HG03045 (cell line): ENCODE measurements around the gene DCDC1.

Source experiments
- ATAC-seq: cut with Tn5 transposase; IDR thresholded peaks from one replicate; pipeline ENCODE4 v1.9.1; 2021; ENCODE audit warnings: mild to moderate bottlenecking, moderate library complexity; ENCODE audit not compliant: unreplicated experiment

DCDC1 gene

DNA sequence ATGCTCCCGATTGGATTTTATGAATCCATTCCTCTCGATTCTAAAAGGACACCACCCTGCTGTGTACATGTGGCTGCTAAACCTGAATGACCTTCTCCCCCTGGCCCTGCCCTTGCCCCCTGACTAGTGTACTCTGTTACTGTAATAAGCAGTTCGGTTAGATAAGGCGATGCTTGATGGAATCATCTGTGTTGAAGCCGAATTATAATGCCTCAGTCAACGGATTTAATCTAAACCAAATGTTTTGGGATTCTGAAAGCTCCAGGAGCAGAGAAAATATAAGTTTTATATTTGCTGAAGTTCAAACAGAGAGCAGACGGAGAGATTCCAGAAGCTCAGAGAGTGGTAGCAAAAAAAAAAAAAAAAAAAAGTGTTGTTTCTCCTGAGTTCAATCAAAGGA is 508.0 kb downstream of the DCDC1 start:
- no peak for ATAC-seq

DNA sequence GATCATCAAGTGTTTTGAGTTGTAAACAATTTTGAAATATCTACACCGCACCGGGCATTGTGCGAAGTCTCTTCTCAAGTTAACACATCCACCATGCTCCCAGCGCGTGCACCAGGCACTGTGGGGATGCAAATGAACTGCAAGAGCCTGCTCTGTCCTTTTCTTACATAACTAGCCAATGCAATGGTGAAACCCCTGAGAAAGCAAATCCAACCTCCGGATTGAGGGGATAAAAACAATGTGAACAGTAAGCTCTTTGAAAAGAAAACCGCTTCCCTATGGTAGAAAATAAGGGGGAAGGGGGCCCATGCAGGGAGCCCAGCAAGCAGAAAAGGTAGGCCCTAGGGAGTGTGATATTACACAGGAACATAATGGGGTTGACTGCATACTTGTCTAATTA is 508.5 kb downstream of the DCDC1 start:
- no peak for ATAC-seq

DNA sequence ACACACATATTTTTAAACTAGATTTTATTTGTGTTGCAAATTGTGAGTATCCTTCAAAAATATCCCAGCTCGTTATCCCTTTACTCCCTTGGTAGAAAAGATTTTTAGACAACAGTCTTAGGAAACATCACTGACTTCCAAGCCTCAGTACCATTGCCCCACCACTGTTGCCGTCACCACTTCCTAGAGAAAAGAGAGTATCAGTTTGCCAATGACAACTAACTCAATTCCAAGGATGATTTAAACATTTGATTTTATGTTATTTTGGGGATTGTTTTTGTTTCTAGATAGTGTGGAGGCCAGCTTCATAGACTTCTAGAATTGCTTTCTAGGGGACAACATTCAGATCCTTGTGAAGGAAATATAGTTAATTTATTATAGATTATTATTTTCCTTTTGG is 509.4 kb downstream of the DCDC1 start:
- no peak for ATAC-seq

DNA sequence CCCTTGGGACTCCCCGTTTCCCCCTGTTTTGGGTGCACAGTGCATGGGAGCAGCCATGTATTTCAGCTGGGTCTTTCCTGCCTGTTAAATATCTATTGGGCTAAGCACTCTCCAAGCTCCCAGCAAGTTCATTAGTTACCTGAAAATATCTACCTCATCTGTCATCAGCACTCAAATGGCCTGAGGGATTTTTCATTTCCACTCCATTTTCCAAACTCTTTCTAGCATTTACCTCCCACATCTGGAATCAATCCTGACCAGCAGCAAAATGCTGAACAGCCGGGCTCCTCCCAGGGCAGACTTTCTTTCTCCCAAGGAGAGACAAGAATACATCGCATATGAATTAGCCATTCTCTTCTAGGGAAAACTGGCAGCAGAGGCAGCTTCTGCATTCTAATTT is 509.9 kb downstream of the DCDC1 start:
- no peak for ATAC-seq

DNA sequence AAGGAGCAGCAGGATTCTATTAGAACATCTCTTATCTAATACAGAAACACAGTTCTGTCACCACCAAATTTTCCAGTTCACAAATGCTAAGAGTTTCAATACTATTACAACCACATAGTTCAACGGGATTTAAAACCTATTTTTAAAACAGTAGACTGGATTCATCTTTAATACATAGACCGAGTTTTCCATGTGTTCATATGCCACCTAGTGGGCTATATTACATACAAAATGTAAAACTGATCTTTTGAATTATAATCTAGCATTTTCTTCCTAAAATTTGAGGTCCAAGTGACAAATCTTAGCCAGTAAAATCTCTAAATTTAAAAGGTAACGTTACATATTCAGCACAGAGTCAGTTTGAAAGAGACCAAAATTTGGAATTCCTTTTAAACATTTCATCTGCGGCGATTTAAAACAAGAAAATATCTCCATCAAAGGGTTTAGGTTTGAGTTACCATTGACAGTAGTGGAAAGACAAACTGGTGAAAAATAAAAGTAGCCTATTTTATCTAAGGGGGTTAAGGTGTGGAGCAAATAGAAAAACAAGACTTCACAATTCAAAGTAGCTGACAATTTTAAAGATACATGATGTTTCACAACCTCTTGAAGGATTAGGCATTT is 514.0 kb downstream of the DCDC1 start:
- no peak for ATAC-seq

DNA sequence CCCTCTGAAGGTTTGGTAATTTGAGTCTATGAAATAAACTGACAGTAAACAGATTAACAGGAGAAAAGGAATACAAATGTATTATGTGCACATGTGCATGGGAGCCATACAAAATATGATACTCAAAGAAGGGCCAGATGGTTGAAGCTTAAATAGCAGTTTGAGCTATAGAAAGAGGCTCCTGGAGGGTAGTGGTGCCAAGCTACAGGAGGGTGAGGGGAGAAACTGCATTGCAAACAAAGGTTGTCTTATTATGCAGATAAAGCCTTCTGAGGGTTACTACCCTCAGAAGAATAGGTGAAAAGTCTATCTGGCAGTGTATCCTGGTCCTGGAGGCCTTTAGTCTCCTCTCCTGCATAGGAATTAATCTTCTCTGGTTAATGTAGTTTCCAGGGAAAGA is 516.1 kb downstream of the DCDC1 start:
- ATAC-seq: no peak

DNA sequence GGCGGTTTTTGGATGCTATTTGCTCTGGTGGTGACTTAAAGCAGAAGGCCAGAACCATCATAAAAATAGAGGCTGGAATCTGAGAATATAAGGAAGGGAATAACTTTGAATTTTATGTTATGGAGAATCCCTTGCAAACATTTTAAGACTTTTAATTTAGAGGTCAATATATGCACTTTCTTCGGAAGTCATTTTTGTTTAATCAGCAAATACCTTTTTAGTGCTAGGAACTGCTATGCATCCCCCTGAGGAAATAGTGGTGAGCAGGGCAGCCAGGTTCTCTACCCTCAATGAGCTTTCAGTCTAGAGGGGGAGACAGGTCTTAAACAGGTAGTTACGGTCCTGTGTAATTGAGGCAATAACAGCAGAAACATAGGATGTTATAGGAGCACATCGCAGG is 516.9 kb downstream of the DCDC1 start:
- ATAC-seq: no peak

DNA sequence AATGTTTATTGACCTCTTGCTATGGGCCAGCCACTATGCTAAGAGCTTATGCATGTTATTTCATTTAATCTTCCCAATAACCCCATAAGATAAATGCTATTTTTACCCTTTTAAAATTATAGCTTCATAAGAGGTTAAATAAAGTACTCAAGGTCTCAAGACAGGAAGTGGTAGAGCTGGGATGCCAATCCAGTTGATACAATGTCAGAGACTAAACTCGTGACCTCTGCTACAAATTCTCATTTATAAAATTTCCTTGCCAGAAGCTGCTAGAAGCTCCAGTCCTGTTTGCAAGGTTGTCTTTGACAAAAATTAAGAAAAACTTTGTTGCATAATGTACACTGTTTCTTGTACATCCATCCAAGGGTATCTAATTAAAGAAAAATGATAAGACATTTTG is 517.4 kb downstream of the DCDC1 start:
- no peak for ATAC-seq

DNA sequence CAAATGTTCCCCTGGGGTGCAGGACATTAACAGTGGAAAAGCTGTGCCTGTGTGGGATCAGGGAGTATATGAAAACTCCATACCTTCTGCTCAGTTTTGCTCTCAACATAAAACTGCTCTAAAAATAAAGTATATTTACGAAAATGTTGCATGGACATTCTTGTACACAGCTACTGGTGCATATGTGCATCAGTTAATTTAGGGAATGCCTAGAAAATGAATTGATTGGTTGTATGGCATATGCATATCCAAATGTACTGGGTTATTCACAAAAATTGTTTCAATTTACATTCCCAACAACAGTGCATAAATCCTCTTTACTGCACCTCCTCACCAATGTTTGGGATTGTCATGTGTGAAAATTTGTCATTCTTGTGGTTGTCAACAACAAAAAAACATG is 532.3 kb downstream of the DCDC1 start:
- no peak for ATAC-seq

DNA sequence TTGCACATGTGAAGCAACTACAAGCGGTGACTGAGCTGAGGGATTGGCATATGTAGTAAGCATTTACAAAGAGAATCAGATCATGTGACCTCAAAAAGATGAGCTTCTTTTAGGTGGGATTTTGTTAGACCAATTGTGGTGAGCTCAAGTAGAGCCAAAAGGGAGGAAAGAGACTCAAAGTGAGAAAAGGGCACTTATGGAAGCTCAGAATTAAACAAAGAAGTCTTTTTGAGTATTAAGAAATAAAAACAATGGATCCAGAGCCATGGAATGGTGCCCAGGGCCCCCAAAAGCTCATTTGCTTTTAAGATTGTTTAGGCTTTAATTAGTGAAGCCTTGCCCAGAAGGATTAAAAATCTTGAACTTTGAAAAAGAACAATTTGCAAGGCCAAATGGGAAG is 536.7 kb downstream of the DCDC1 start:
- no peak for ATAC-seq

DNA sequence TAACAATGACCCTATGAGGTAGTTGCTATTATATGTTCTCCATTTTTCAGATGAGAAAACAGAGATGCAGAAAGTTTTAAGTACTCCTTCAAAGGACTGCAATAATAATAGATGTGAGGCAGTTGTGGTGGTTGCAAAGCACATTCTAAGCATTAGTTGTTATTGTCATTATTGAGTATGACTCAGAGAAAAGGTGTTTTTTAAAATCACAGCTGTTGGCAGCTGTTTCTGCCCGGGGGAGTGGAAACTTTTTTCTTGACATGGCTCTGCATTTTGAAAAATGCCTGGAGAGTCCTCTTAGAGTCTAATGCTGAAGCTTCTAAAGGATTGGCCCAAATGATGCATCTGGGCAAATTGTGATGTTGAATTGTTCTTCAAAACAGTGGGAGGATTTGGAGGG is 538.9 kb downstream of the DCDC1 start:
- ATAC-seq: no peak

DNA sequence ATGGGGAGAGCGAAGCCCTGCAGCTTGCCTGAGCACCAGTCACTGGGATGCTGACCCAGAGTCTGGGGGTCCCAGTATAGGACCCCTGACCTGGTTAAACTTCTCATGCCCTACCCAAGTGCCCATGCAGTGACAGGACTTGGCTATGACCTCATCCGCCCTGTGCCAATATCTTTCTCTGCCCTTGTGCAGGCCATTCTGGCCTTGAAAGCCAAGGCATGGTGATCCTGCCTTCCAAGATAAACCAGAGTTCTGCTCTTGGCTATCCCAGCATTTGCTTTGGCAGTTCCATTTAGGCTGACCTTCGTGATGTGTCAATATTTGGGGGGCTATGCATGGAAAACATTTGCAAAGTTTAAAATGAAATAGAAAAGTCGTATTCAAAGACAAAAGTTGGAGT is 542.6 kb downstream of the DCDC1 start:
- ATAC-seq: no peak

DNA sequence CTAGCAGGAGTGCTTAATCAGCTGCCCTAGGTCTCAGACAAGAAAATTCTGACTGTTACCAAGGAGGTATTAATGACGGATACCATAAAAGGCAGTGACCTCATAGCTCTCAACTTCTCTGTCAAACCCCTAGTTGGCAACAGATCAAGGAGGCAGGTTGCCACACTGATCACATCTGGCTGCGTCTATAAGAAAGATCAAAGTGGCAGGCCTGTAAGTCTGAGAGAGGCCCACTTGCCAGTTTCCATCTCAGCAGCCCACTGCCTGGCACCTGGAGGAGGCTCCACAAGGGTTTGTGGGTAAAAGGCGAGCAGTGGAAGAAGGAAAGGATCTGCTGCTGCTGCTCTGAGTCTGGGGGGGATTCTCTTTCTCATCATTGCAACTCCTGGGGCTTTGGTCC is 543.8 kb downstream of the DCDC1 start:
- ATAC-seq: no peak

DNA sequence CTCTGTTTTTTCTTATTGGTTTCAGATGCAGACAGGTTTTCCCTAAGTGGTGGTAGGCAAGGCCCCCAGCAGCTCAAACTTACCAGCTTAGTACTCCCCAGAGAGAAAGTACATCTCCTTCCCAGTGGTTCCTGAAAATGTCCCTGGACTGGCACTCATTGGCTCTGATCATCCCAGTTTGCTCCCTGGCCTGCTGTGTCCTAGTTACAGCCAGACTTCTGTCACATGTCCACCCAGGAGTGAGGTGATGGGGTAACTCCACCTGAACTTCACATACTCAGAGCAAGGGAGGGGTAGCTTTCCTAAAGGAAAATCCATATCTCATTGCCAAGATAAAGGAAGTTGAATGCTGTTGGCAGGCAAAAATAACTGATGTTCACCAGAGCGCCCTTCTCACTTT is 546.4 kb downstream of the DCDC1 start:
- ATAC-seq: no peak

DNA sequence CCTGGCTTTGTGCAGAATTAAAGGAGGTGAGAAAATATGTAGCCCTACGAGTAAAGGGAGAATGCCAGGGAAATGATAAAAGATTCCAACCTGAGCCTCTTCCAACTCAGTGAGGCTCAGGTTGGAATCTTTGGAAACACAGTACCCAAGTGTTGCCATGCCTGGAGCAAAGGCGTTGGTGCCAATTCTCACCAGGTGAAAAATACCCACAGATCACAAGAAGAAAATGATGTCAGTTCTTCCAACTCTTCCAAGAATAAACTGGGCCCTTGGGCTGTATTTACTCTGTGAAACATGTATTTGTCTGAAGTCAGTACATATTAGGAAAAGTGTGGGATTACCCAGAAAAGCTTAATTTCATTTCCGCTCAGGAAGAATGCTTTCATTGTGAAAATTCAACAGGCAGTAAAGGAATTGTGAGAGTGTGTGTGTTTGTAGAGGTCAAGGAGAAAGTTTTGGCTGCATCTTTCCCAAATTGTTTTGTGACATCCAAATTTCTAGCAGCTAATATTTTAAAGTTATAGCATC is 548.0 kb downstream of the DCDC1 start:
- ATAC-seq: no peak

DNA sequence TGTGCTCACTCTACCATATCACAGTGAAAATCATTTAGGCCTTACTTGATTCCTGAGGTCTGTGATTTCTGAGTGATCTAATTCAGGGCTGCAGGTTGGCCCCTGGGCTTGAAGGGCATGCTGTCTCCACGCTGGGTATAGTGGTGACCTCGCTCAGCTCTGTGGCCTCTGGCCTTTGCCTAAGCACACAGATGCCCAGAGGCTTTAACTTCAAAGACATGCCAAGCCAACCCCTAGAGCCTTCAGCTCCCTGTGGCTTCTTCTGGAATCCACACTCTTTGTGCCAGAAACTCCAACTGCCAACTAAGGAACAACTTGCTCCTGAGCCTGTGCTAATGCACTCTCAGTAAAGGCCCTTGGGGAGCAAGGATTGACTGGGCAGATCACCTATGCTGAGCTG is 550.8 kb downstream of the DCDC1 start:
- no peak for ATAC-seq

DNA sequence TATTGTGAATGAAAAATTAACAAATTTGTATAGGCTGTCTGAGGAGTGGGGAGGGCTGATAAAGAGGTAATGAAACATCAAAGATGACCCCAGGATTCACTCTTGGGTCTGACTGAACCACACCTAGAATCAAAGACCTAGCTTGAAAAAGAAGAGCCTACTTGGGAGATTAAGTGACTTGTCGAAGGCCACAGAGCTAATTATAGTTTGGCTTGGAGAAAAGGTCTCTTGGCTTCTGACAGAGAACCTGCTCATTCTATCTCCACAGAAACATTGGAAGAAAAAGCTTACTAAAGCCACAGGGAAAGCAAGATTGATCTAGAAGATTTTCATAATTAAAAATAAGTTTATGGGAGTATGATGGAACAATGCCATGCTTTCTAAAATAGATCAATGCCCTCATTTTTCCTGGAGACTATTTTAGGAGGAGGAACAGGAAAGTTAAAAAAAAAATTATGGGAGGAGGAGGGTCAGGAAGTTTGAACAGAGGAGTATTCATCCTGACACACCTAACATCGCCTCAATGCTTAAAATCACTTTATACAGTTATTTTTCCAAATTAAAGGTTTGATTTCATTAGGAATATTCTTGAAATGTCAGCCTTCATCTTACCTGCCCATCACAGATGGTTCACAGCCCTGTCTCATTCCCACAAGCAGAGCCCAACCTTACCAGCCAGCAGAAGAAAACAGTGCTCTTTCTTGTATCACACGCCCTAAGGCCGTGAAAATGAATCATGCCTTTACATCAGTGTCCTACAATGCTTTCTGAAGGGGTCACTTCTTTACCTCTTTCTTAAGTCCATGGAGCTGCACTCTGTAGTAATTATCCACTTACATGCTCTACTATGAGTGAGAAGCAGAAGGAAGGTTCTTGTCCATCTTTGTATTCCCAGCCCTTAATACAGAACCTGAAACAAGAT is 552.3 kb downstream of the DCDC1 start:
- no peak for ATAC-seq

DNA sequence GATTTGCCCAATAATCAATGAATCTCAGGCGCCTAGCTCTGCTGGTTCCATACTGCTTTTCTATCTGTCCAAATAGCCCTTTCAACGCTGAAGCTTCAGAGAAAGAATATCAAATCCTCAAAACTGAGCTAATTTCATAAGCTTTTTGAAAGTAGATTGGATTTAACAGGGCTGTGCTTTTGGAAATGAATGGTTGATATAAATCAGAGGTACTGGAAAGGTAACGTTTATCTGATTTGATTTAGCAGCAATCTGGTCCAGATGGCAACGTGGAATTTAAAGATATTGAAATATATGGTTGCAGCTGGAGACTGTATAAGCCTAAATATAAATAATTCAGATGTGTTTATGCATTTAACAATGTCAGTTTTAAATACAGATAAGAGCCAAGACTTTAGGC is 553.9 kb downstream of the DCDC1 start:
- ATAC-seq: no peak

DNA sequence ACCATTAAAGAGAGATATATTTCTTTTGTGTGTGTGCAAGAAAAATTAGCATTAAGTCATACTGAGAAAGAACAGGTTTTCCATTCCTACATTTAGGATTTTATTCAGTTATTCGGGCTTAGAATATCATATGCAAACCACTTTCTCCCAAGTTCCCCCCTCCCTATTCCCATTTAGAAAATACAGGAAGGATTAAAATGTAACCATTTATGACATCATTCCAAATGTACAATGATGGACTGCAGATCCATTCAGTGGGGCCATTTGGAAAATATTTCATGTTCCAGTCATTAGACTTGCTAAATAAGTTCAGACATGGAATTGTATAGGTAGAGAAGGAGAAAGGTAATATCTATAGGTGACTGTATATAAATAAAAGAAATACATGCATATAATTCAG is 554.8 kb downstream of the DCDC1 start:
- no peak for ATAC-seq
